LHCN-M2 (cell line): ENCODE results near the gene KDM1A. TPM values are rescaled to one million over a fixed set of nuclear protein-coding genes. Genes with fewer than 3 reads are reported as not detected.

Experiments used
- DNase-seq: peaks from one replicate; pipeline ENCODE4 v3.0.0-alpha.2; 2012; ENCODE audit warnings: low read depth
- total RNA-seq: library from RNA; depleted of rRNA; stranded (reverse); fragments of >200 nt; gene quantifications from 2 replicates; pipeline ENCODE4 v1.2.3, GENCODE V29; 2014

The KDM1A gene
- total RNA-seq, 1 experiment from 2014 or later = 94.3 TPM

GRCh38 chr1:23108918-23109533 is 89.8 kb downstream of the KDM1A start:
- DNase-seq = no peak

GRCh38 chr1:23110391-23110790 is 91.1 kb downstream of the KDM1A start:
- DNase-seq = no peak

GRCh38 chr1:23111600-23112535 is 92.6 kb downstream of the KDM1A start:
- no peak for DNase-seq

- DNase-seq = no peak
Observed at GRCh38 chr1:23114424-23115079, 95.3 kb downstream of the KDM1A start.

- DNase-seq = no peak
Observed at GRCh38 chr1:23116216-23116836, 97.1 kb downstream of the KDM1A start.

- DNase-seq = no peak
Observed at GRCh38 chr1:23116921-23117699, 97.8 kb downstream of the KDM1A start.

GRCh38 chr1:23118407-23118806 is 99.1 kb downstream of the KDM1A start:
- no peak for DNase-seq

- peak; percentile 35 for DNase-seq
Observed at GRCh38 chr1:23118957-23119792, 99.9 kb downstream of the KDM1A start.

GRCh38 chr1:23120383-23120782 is 101.1 kb downstream of the KDM1A start:
- DNase-seq = no peak

- DNase-seq = peak; percentile 40
Observed at GRCh38 chr1:23122023-23122748, 102.9 kb downstream of the KDM1A start.

- no peak for DNase-seq
Observed at GRCh38 chr1:23122796-23123195, 103.5 kb downstream of the KDM1A start.

- no peak for DNase-seq
Observed at GRCh38 chr1:23123528-23123927, 104.3 kb downstream of the KDM1A start.

- DNase-seq = no peak
Observed at GRCh38 chr1:23124259-23125026, 105.2 kb downstream of the KDM1A start.

GRCh38 chr1:23125489-23125888 is 106.2 kb downstream of the KDM1A start:
- no peak for DNase-seq

GRCh38 chr1:23126200-23126599 is 106.9 kb downstream of the KDM1A start:
- DNase-seq = no peak

GRCh38 chr1:23126801-23127200 is 107.5 kb downstream of the KDM1A start:
- no peak for DNase-seq

- DNase-seq = no peak
Observed at GRCh38 chr1:23129846-23130245, 110.6 kb downstream of the KDM1A start.

- no peak for DNase-seq
Observed at GRCh38 chr1:23132033-23132432, 112.8 kb downstream of the KDM1A start.
